Fibroblast of villous mesenchyme (primary cell): ENCODE data around the gene SPATA46. TPM values are rescaled to one million over a fixed set of nuclear protein-coding genes. Genes with fewer than 3 reads are reported as not detected.

Source experiments
- DNase-seq: peaks from one replicate; pipeline ENCODE4 v3.0.0-alpha.2; 2010; ENCODE audit warnings: low read depth
- H3K4me3 ChIP-seq: 2 replicates; pipeline ENCODE4 v1.5.1; 2011; ENCODE audit warnings: low read depth, mild to moderate bottlenecking, low read length
- total RNA-seq: library from RNA; depleted of rRNA; stranded (reverse); fragments of >200 nt; gene quantifications from 2 replicates; pipeline ENCODE4 v1.2.3, GENCODE V29; 2012
- TF ChIP-seq, protein P1 (sequence below): IDR thresholded peaks from 2 replicates; pipeline ENCODE4 v1.5.1; 2012; ENCODE audit warnings: low read depth, mild to moderate bottlenecking, low read length; ENCODE audit not compliant: insufficient read depth

SPATA46 gene
- total RNA-seq, 1 donor = not detected

DNA sequence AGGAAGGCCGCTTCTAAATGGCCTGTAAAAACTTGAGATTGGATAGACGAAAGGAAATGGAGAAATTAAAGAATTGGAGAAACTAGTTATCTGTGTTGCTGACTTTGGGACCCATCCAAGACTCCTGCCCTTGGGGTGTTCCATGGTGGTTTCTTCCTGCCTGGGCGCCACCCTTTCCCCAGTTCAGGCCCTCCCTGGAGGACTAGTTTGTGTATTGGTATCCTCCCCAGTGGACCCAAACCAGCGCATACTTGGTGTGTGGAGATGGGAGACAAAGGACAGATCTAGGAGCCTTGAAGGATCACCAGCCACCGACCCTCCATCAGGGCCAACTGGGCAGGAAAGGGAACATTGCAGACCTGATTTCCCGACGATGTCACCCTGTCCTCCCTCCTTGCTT, 7.1 kb downstream of the SPATA46 start:
- H3K4me3 ChIP-seq = no peak overlapping the region
- no peak for DNase-seq
- TF ChIP-seq, protein P1, sequence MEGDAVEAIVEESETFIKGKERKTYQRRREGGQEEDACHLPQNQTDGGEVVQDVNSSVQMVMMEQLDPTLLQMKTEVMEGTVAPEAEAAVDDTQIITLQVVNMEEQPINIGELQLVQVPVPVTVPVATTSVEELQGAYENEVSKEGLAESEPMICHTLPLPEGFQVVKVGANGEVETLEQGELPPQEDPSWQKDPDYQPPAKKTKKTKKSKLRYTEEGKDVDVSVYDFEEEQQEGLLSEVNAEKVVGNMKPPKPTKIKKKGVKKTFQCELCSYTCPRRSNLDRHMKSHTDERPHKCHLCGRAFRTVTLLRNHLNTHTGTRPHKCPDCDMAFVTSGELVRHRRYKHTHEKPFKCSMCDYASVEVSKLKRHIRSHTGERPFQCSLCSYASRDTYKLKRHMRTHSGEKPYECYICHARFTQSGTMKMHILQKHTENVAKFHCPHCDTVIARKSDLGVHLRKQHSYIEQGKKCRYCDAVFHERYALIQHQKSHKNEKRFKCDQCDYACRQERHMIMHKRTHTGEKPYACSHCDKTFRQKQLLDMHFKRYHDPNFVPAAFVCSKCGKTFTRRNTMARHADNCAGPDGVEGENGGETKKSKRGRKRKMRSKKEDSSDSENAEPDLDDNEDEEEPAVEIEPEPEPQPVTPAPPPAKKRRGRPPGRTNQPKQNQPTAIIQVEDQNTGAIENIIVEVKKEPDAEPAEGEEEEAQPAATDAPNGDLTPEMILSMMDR = no peak

DNA sequence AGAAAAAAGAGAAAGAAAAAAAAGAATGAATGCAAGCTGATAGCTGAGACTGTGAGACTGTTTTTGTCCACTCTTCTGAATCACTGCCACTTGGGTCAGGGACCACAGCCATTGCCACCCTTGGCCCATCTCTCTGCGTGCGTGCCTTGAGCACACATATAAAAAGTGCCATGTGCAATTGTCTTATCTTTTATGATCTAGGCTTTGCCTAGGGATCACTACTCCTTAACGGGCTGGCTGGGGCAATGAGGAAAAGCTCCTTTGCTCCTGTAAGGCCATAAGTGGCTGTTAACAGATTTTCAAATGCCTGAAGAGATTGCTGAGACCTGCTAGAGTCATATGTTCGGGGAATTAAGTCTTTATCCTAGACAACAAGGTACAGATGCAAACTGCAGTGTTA, 8.2 kb downstream of the SPATA46 start:
- DNase-seq = no peak
- H3K4me3 ChIP-seq = no peak overlapping the region
- TF ChIP-seq, protein P1 = no peak

DNA sequence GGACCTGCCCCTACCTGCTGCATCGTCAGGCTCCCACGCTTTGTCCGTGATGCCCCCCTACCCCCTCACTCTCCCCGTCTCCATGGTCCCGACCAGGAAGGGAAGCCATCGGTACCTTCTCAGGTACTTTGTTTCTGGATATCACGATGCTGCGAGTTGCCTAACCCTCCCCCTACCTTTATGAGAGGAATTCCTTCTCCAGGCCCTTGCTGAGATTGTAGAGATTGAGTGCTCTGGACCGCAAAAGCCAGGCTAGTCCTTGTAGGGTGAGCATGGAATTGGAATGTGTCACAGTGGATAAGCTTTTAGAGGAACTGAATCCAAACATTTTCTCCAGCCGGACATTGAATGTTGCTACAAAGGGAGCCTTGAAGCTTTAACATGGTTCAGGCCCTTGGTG, 8.9 kb downstream of the SPATA46 start:
- TF ChIP-seq, protein P1 = no peak
- no peak for DNase-seq

DNA sequence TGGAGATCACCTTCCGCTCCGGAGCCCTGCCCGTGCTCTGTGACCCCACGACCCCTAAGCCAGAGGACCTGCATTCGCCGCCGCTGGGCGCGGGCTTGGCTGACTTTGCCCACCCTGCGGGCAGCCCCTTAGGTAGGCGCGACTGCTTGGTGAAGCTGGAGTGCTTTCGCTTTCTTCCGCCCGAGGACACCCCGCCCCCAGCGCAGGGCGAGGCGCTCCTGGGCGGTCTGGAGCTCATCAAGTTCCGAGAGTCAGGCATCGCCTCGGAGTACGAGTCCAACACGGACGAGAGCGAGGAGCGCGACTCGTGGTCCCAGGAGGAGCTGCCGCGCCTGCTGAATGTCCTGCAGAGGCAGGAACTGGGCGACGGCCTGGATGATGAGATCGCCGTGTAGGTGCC, 9.6 kb downstream of the SPATA46 start:
- peak overlapping the region; percentile 73 for H3K4me3 ChIP-seq
- TF ChIP-seq, protein P1 = no peak
- DNase-seq = peak; percentile 57

More for the DNA sequence above, 8.9 kb downstream of the SPATA46 start:
- H3K4me3 ChIP-seq = no peak overlapping the region

DNA sequence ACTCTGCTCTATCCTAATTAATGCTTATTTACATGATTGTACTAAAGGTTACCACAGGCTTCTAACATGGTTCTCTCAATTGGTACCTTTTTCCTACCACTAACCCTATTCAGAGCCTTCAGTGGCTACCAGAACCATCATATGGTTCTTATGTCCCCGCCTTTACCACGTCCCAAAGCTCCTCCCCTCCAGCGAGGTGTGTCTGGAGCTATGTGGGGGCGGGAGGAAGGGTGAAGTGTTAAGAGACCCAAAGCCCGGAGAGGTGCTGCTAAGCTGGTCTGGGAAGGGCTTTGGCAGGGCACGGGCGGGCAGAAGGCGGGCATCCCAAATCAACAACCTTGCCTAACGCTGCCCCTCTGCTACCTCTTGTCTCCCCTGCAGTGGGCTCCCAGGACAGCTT, 10.0 kb downstream of the SPATA46 start:
- H3K4me3 ChIP-seq = peak overlapping the region; percentile 73
- DNase-seq = no peak
- TF ChIP-seq, protein P1 = no peak

DNA sequence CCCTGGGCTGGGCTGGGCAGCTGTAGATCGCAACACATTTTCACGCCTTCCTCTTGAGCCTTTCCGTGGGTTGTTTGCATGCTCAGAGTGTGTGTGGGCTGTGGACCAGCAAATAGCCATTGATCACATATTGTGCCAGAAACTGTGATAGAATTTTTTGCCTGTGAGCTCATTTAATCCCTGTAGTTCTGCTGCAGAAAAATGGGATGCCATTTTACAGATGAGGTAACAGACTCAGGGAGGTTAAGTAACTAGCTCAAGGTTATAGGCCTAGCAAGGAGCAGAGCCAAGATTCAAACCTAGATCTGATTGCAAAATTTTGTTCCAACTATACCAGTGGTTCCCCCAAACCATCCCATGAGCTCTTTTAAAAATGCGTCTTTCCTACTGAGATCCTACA, 10.5 kb downstream of the SPATA46 start:
- H3K4me3 ChIP-seq = no peak overlapping the region
- no peak for DNase-seq
- TF ChIP-seq, protein P1 = no peak

DNA sequence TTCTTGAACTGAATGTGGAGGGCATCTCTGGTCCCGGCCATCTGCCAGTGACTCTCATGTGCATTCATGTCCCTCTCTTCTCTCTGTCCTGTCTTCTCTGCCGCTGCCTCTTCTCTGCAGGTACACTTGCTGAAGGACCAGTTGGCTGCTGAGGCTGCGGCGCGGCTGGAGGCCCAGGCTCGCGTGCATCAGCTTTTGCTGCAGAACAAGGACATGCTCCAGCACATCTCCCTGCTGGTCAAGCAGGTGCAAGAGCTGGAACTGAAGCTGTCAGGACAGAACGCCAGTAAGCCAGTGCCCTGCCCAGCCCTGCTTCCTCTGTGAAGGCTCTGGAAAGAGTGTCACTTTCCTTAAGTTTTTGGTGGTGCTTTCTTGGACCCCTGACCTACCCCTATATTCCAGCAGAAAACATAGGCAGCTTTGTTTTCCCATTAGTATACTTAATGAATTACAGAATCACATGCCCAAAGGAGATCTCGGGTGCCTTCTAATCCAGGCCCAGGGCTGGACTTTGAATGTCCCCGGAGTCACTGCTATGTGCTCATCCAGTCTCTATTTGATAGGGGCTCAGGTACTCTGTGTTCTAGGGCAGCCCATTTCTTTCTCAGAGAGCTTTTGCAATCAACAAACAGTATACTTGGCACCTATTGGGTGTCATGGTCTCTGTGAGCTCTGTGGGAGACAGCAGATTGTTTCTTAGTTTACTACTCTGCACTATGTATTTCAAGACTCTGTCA, 11.2 kb downstream of the SPATA46 start:
- DNase-seq = no peak

More for the DNA sequence above, 11.2 kb downstream of the SPATA46 start:
- H3K4me3 ChIP-seq = no peak overlapping the region
- TF ChIP-seq, protein P1 = no peak
